ENCODE measurements around the gene PKNOX1. TPM values are rescaled to one million over a fixed set of nuclear protein-coding genes. Genes with fewer than 3 reads are reported as not detected.
"Not testable (repeated sequence)": the region's sequence is repeated elsewhere in the genome, so short reads cannot be mapped to it uniquely, and the experiment has no call there.

PKNOX1 gene
- total RNA-seq, 1 experiment from 2014 or later, result 29.9 TPM

- DNase-seq (ENCODE audit: low read depth), result no peak
These were observed 9.5 kb downstream of the PKNOX1 start for GRCh38 chr21:42983869-42984268.

DNA sequence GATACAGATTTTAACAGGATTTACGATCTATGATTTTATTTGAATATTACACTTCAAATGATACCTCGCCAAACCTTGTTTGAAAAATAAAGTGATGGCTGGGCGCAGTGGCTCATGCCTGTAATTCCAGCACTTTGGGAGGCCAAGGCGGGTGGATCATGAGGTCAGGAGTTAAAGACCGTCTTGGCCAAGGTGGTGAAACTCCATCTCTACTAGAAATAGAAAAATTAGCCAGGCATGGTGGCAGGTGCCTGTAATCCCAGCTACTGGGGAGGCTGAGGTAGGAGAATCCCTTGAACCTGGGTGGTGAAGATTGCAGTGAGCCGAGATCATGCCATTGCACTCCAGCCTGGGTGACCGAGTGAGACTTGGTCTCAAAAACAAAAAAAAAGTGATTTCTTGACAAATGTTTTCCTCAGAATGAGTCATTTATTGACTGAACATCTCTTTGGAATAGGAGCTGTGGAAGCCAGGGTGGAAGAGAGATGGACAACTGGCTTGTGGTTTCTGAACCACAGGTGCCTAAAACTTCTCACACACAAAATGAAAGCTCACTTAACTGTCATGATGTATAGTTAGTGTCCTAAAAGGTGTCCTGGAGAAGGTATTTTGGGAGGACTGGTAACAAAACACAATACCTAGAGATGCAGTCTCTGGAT lies 11.9 kb downstream of the PKNOX1 start:
- peak; percentile 39 for DNase-seq (ENCODE audit: low read depth)

DNA sequence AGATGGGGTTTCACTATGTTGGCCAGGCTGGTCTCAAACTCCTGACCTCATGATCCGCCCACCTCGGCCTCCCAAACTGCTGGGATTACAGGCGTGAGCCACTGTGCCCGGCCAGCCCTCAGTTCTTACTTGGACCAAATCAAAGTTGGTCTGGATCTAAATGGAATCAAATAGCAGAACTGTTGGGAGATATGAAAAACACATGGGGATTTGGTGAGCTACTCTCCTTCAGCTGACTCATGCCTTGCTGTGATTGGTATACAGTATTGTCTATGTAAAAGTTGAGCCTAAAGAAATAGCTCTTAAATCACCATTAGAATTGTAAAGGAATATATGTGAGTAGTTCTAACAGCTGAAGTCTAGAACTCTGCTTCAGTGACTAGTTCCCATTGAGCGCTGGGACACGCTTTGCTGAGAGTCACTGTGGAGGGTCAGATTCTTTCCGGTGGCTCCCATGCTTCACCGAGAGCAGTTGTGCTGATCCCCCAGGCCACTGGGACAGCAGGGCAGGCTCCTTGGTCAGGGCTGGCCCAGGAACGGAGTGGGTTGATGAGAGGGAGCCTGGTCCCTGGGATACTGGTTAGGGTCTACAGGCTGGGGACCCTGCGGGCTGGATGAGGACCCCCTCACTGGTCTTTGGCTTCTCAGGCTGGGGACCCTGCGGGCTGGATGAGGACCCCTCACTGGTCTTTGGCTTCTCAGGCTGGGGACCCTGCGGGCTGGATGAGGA lies 14.0 kb downstream of the PKNOX1 start:
- no peak for DNase-seq (ENCODE audit: low read depth)

DNA sequence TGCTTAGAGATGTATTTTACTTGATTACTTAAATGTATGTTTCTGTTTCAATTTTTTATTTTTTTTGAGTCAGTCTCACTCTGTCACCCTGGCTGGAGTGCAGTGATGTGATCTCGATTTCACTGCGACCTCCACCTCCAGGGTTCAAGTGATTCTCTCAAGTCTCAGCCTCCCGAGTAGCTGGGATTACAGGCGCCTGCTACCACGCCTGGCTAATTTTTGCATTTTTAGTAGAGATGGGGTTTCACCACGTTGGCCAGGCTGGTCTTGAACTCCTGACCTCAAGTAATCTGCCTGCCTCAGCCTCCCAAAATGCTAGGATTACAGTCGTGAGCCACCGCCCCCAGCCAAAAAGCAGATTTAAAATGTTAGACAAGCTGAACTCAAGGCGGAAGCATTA lies 15.0 kb downstream of the PKNOX1 start:
- not testable (repeated sequence) for DNase-seq (ENCODE audit: low read depth)

GRCh38 chr21:42989816-42990650 lies 15.7 kb downstream of the PKNOX1 start:
- peak; percentile 75 for DNase-seq (ENCODE audit: low read depth)

DNA sequence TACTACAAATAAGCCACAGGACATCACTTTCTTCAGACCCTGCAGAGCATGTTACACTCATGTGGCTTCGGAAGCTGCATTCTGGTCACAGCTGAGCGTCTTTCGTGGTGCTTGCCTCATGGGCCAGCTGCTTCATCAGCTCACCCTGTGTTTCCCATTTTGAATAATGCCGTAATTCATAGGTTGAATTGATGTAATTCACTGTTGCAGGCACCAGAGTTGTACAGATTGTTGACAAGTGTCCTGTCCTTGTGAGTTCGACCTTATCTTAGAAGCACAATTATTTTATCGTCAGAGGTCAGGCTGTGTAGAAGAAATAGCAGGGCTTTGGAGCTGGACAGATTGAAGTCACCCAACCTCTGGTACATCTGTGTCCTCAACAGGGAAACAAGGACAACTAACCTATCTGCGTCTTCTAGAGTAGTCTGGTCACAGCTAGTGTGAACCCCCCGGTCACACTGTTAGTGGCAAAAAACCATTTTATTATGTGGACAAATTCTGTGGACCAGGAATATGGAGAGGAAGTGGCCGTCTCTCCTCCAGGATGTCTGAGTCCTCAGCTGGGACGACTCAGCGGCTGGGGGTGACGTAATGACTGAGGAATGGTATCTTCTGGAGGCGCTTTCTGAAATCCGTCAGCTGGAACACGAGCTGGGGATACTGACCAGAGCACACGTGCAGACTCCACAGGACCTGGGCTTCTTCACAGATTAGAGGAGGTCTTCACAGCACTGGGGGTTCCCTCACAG lies 17.8 kb downstream of the PKNOX1 start:
- peak; percentile 75 for DNase-seq (ENCODE audit: low read depth)

- DNase-seq (ENCODE audit: low read depth), result no peak
These were observed 18.8 kb downstream of the PKNOX1 start for GRCh38 chr21:42993051-42993712.

GRCh38 chr21:42997053-42997452 lies 22.7 kb downstream of the PKNOX1 start:
- DNase-seq (ENCODE audit: low read depth), result peak; percentile 89

GRCh38 chr21:42997983-42998382 lies 23.6 kb downstream of the PKNOX1 start:
- not testable (repeated sequence) for DNase-seq (ENCODE audit: low read depth)

- DNase-seq (ENCODE audit: low read depth), result not testable (repeated sequence)
These were observed 24.8 kb downstream of the PKNOX1 start for GRCh38 chr21:42999152-42999551.

GRCh38 chr21:43000041-43000440 lies 25.7 kb downstream of the PKNOX1 start:
- not testable (repeated sequence) for DNase-seq (ENCODE audit: low read depth)

DNA sequence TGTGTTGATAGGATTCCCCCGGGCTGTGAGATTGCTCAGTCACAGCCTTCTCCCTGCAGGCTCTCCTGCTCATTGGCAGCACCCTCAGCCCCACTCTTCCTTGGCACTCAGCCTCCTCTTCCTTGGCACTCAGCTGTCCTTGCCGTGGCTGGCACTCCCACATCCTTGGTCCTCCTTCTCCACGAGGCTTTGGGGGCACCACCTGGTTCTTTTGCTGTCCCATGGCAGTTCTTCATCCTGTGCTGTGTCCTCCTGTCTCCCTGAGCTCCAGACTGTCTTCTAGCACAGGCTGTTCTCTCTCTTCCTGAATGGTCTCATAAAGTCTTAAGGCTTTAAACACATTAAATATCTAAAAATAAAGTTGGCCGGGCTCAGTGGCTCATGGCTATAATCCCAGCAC lies 27.0 kb downstream of the PKNOX1 start:
- no peak for DNase-seq (ENCODE audit: low read depth)

DNA sequence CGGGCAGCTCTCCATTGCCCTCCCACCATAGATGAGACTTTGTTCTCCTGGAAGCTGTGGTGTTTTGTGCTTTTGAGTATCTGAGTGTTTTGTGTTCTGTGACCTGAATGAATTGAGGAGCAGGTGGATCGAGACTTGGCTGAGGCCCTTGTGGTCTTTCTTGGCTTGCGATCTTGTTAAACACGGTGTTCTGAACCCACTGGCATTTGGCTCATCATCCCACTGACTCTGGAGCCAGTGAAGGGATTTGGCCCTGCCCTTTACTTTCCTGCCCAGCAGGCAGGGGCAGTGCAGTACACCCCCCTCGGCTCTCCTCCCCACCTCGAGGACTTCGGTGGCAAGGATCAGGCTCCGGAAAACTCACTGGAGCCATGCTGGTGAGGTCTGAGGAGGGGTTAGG lies 30.6 kb downstream of the PKNOX1 start:
- no peak for DNase-seq (ENCODE audit: low read depth)

DNA sequence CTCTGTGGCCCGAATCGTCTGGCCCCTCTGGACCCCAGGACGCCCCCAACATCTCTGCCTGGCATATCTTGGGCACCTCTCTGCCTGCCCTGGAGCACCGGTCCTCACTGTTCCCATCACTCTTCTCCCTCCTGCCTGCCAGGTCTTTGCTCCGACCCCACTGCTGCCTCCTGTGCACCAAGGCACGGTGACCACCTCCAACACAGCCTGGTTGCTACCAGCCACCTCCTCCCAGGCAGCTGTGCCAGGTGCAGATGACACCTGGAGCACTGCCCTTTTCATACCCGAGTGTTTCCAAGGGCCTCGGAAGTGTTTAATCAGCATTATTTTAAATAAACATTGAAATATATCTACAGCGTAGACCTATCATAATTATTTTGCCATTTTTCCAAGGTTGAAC lies 31.3 kb downstream of the PKNOX1 start:
- no peak for DNase-seq (ENCODE audit: low read depth)

- DNase-seq (ENCODE audit: low read depth), result not testable (repeated sequence)
These were observed 31.9 kb downstream of the PKNOX1 start for GRCh38 chr21:43006051-43006873.

- no peak for DNase-seq (ENCODE audit: low read depth)
These were observed 32.5 kb downstream of the PKNOX1 start for GRCh38 chr21:43006874-43007208.

DNA sequence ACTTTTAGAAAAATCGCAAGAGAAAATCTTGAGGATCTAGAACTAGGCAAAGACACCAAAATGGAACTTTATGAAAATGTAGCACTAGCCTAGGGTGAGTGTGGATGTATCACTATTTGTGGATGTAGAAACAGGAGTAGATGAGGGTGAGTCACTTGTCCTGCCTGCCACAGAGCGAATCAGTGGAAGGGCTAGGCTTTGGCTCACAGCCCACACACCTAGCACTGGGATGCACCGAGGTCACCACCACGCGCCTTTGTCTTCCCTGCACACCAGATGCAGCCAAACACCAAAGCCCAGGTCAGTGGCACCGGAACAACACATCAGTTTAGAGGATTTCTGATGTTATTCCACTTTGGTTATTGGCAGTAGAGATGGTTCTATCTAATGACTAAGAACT lies 38.2 kb downstream of the PKNOX1 start:
- peak; percentile 54 for DNase-seq (ENCODE audit: low read depth)

- no peak for DNase-seq (ENCODE audit: low read depth)
These were observed 41.7 kb downstream of the PKNOX1 start for GRCh38 chr21:43015906-43016540.

- no peak for DNase-seq (ENCODE audit: low read depth)
These were observed 42.4 kb downstream of the PKNOX1 start for GRCh38 chr21:43016728-43017127.

DNA sequence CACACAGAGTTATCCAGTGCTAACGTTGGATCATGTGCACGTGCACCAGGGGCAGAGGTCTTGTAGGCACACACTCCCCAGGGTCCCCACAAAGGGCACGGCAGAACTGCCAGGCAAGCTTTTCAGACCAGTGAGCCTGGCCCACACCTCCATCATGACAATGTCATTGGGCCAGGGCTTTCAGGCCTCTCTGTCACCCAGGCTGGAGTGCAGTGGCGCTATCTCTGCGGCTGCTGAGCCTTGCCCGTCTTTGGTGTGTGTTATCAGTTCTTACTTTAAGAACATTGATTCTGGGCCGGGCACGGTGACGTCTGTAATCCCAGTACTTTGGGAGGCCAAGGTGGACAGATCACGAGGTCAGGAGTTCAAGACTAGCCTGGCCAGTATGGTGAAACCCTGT lies 44.2 kb downstream of the PKNOX1 start:
- DNase-seq (ENCODE audit: low read depth), result no peak
